ENCODE measurements around the gene PRR13. TPM values are rescaled to one million over a fixed set of nuclear protein-coding genes. Genes with fewer than 3 reads are reported as not detected.

Gene PRR13
- total and polyA plus RNA-seq, 2 of the 8 experiments (the other 6 are each of a cell fraction or from before 2014, with no cell fraction given) = 82.9 to 185 TPM

GRCh38 chr12:53476769-53477209 lies 35.3 kb downstream of the PRR13 start:
- Histone ChIP-seq H2AFZ (ENCODE audit: low read length) (no peak overlapping the region), H3K27me3 (replicated peaks in 1 of 4; ENCODE audit: control insufficient read depth in 3 of 4, extremely low read depth in 1 of 4, insufficient read depth in 3 of 4, low read length in 3 of 4) (no peaks in the 10 kb centered on the region), H2BK15ac (ENCODE audit: low read length) (no peak overlapping the region), H3K27ac (ENCODE audit: low read depth, low read length) (no peak overlapping the region), H3K79me2 (ENCODE audit: control insufficient read depth in 1 of 2, insufficient read depth in 2 of 2, low read length in 2 of 2) (peaks cover 0 to 32% of the 10 kb centered on the region in 2 experiments; a peak in 2 of 4 replicates), H3K9me3 (ENCODE audit: insufficient read depth in 2 of 2, low read depth in 1 of 2, low read length in 1 of 2) (no peaks in the 10 kb centered on the region), H2AK5ac (ENCODE audit: low read depth, low read length) (no peak overlapping the region), H2BK20ac (ENCODE audit: low read length) (no peak overlapping the region), H3K4me3 (ENCODE audit: extremely low read depth in 1 of 4, insufficient read depth in 2 of 4, low read depth in 3 of 4, low read length in 4 of 4) (no peak overlapping the region), H3K23me2 (ENCODE audit: low read depth, low read length) (no peaks in the 10 kb centered on the region), H3K4me2 (ENCODE audit: insufficient read depth in 1 of 2, low read depth in 2 of 2, low read length in 2 of 2) (no peak overlapping the region), H4K20me1 (replicated peaks in 1 of 2; ENCODE audit: control insufficient read depth in 1 of 2, insufficient read depth in 2 of 2, low read length in 2 of 2) (peaks cover 26 to 27% of the 10 kb centered on the region in 2 experiments), H4K5ac (ENCODE audit: insufficient read length, low read depth, low read length) (no peak overlapping the region), H3K9ac (replicated peaks in 1 of 4; ENCODE audit: extremely low read depth in 1 of 4, low read depth in 3 of 4, low read length in 3 of 4) (no peak overlapping the region), H3K4me1 (replicated peaks in 1 of 4; ENCODE audit: control insufficient read depth in 3 of 4, insufficient read depth in 4 of 4, low read length in 3 of 4) (peaks cover 0 to 9% (median 1%) of the 10 kb centered on the region in 4 experiments; a peak in 3 of 7 replicates), H3K36me3 (ENCODE audit: control insufficient read depth in 2 of 4, insufficient read depth in 4 of 4, low read length in 3 of 4) (peaks cover 43 to 96% (median 81%) of the 10 kb centered on the region in 4 experiments), H2BK12ac (ENCODE audit: low read depth, low read length) (no peak overlapping the region), H2BK5ac (ENCODE audit: low read depth, low read length) (no peak overlapping the region), H4K8ac (ENCODE audit: extremely low read depth, insufficient read depth, low read length) (no peak overlapping the region), H3K4ac (replicated peaks; ENCODE audit: insufficient read length, low read depth, low read length) (no peak overlapping the region), H3K18ac (ENCODE audit: extremely low read depth, low read length) (no peak overlapping the region), H2BK120ac (replicated peaks; ENCODE audit: low read depth, low read length) (no peak overlapping the region), H4K91ac (replicated peaks; ENCODE audit: insufficient read length, low read length) (no peak overlapping the region), H3K56ac (replicated peaks; ENCODE audit: insufficient read length, low read depth, low read length) (no peak overlapping the region), H3K79me1 (ENCODE audit: low read depth, low read length) (no peaks in the 10 kb centered on the region; the same call in 1 of the 2 replicates), H3K14ac (ENCODE audit: insufficient read length) (no peak overlapping the region), H3K23ac (ENCODE audit: insufficient read length) (no peak overlapping the region)
- no peak for DNase-seq (ENCODE audit: low read depth in 1 of 2, low spot score in 2 of 2)
- ChIA-PET POLR2A (ENCODE audit: partially characterized antibody) (interaction anchor here (0.9 to 67.0 kb wide), 6 partner anchors 9 to 173 kb away, joined by 3 to 3397 read pairs (median 6); partner anchors contain the start of genes AAAS, MAP3K12, NPFF and PCBP2), CTCF (ENCODE audit: partially characterized antibody) (interaction anchor here (0.6 to 9.0 kb wide), 21 partner anchors 9 to 554 kb away, joined by 3 to 105 read pairs (median 7); partner anchors contain the start of genes AAAS, MAP3K12 and NPFF)
- WGBS, 2 experiments (ENCODE audit: extremely low coverage in 1 of 2, insufficient coverage in 1 of 2, insufficient read length in 1 of 2, insufficient replicate concordance in 2 of 2, low coverage in 1 of 2, low lambda C conversion rate in 2 of 2, missing lambda C conversion rate in 1 of 2) = 78% methylated on average over 2 of the region's 2 CpGs; no CpG with 5 or more reads in 1 of the 2 experiments
- FAIRE-seq = no peak
- TF ChIP-seq CREB1 (IDR thresholded peaks at IDR 0.05) (no peak), CEBPB (IDR thresholded peaks at IDR 0.05; ENCODE audit: low read depth, low read length) (no peak), RXRA (IDR thresholded peaks at IDR 0.05; ENCODE audit: insufficient read depth, low read depth, low read length) (no peak), POLR2A (IDR thresholded peaks at IDR 0.05; ENCODE audit: control extremely low read depth in 1 of 2, low read depth in 2 of 2, low read length in 2 of 2) (peak; percentile 42 to 71; a peak in 2 of 3 replicates), SP4 (IDR thresholded peaks at IDR 0.05; ENCODE audit: low read length) (no peak; the same call in 1 of the 2 replicates), MAFK (IDR thresholded peaks at IDR 0.05; ENCODE audit: low read depth, low read length) (no peak), CBX5 (IDR thresholded peaks at IDR 0.05; ENCODE audit: low read depth, low read length) (no peak), CTCF (IDR thresholded peaks at IDR 0.05; ENCODE audit: control extremely low read depth in 1 of 3, insufficient read depth in 1 of 3, low read depth in 1 of 3, low read length in 3 of 3) (peak in 2 of 3 experiments; percentile 37 to 47; a peak in 2 of 4 replicates), CBX8 (IDR thresholded peaks at IDR 0.05; ENCODE audit: borderline replicate concordance, low read depth, low read length) (no peak), RBBP5 (IDR thresholded peaks at IDR 0.05; ENCODE audit: borderline replicate concordance, low read depth, low read length) (no peak), RAD21 (IDR thresholded peaks at IDR 0.05 in 1 of 2, conservative IDR thresholded peaks at IDR 0.05 in 1 of 2; ENCODE audit: low read depth in 2 of 2, low read length in 2 of 2) (peak in 1 of 2 experiments; percentile 35; a peak in 1 of 4 replicates)
